Measurements from ENCODE around the gene AKAP10. TPM values are rescaled to one million over a fixed set of nuclear protein-coding genes. Genes with fewer than 3 reads are reported as not detected.
"Not testable (repeated sequence)": the region's sequence is repeated elsewhere in the genome, so short reads cannot be mapped to it uniquely, and the experiment has no call there.

AKAP10 gene
- total and polyA plus RNA-seq, 12 donors = 3.7 to 17.0 (median 13.8) TPM

- H3K27me3 ChIP-seq = no peaks in the 10 kb centered on the region
- no peaks in the 10 kb centered on the region for H3K9me3 ChIP-seq
- H3K36me3 ChIP-seq = peaks cover 0 to 44% (median 9%) of the 10 kb centered on the region in 9 donors
- ATAC-seq (no peak), DNase-seq (no peak)
- TF ChIP-seq CTCF (IDR thresholded peaks at IDR 0.05) = no peak
- WGBS, 2 donors = 92 to 93% methylated on average over 3 of the region's 3 CpGs
- intact Hi-C loops (cut with DNase I) = no loop called here
- peaks cover 0 to 23% (median 12%) of the 10 kb centered on the region in 9 donors for H3K4me1 ChIP-seq
- no peak overlapping the region for H3K4me3 ChIP-seq
- H3K27ac ChIP-seq = no peak overlapping the region
Observed at GRCh38 chr17:19865021-19865420, 112.6 kb downstream of the AKAP10 start.

GRCh38 chr17:19860647-19861177 is 116.9 kb downstream of the AKAP10 start:
- DNase-seq; H3K4me1 ChIP-seq; H3K27ac ChIP-seq; H3K27me3 ChIP-seq; intact Hi-C loops (cut with DNase I); H3K9me3 ChIP-seq; H3K4me3 ChIP-seq; ATAC-seq: not testable (repeated sequence)
- WGBS, 2 donors = 96% methylated on average over 9 of the region's 9 CpGs
- H3K36me3 ChIP-seq = peaks cover 0 to 62% (median 16%) of the 10 kb centered on the region in 9 donors

- H3K27ac ChIP-seq = no peak overlapping the region
- H3K4me3 ChIP-seq = no peak overlapping the region
- peaks cover 0 to 50% (median 15%) of the 10 kb centered on the region in 9 donors for H3K36me3 ChIP-seq
- H3K9me3 ChIP-seq = no peaks in the 10 kb centered on the region
- TF ChIP-seq CTCF (IDR thresholded peaks at IDR 0.05) = no peak
- no peak for ATAC-seq
- H3K4me1 ChIP-seq = no peaks in the 10 kb centered on the region
- no peak for DNase-seq
- 60 to 74% methylated on average over 2 of the region's 2 CpGs for WGBS, 2 donors
- no peaks in the 10 kb centered on the region for H3K27me3 ChIP-seq
- intact Hi-C loops (cut with DNase I) = no loop called here
Observed at GRCh38 chr17:19857640-19858039, 120.0 kb downstream of the AKAP10 start.

Other genes starting within 250 kb of the AKAP10 start
- 1 to 10 TPM in 1 of 10 donors, under 1 TPM in 2, not detected in 7; 0.41 to 1.5 (median 0.48) TPM for gene ALDH3A1, start 229.5 kb downstream of the AKAP10 start, total RNA-seq
- gene ALDH3A1, start 229.5 kb downstream of the AKAP10 start, polyA plus RNA-seq = under 1 TPM in 1 of 2 donors, not detected in 1; 0.12 TPM
- 10 to 100 TPM; 12.0 to 23.7 (median 18.0) TPM for gene ULK2, start 109.9 kb downstream of the AKAP10 start, total RNA-seq
- gene ULK2, start 109.9 kb downstream of the AKAP10 start, polyA plus RNA-seq = 1 to 10 TPM; 2.9 to 5.9 TPM
- gene SPECC1, start 31.5 kb upstream of the AKAP10 start, total RNA-seq = 10 to 100 TPM in 5 of 10 donors, 1 to 10 TPM in 5; 6.8 to 15.2 (median 9.7) TPM
- gene SPECC1, start 31.5 kb upstream of the AKAP10 start, polyA plus RNA-seq = 1 to 10 TPM; 2.9 to 6.6 TPM